ENCODE results near the gene GSC2. TPM values are rescaled to one million over a fixed set of nuclear protein-coding genes. Genes with fewer than 3 reads are reported as not detected.

Gene GSC2
- total RNA-seq, 1 donor, result not detected

GRCh38 chr22:19134176-19134831, 15.8 kb downstream of the GSC2 start:
- H3K4me1 ChIP-seq (ENCODE audit: insufficient read depth, low read length), result no peaks in the 10 kb centered on the region
- no peaks in the 10 kb centered on the region for H3K9me3 ChIP-seq (ENCODE audit: low read depth, low read length)
- no peak overlapping the region for H3K4me3 ChIP-seq (ENCODE audit: low read length)
- no peaks in the 10 kb centered on the region for H3K27me3 ChIP-seq (ENCODE audit: insufficient read depth, low read length)

GRCh38 chr22:19133561-19133960, 16.5 kb downstream of the GSC2 start:
- Histone ChIP-seq H3K27me3 (ENCODE audit: insufficient read depth, low read length) (no peaks in the 10 kb centered on the region), H3K4me1 (ENCODE audit: insufficient read depth, low read length) (no peaks in the 10 kb centered on the region), H3K9me3 (ENCODE audit: low read depth, low read length) (no peaks in the 10 kb centered on the region), H3K4me3 (ENCODE audit: low read length) (no peak overlapping the region)

- no peaks in the 10 kb centered on the region for H3K27me3 ChIP-seq (ENCODE audit: insufficient read depth, low read length)
Measured at GRCh38 chr22:19132693-19133400, 17.2 kb downstream of the GSC2 start.

GRCh38 chr22:19132153-19132552, 17.9 kb downstream of the GSC2 start:
- H3K27me3 ChIP-seq (ENCODE audit: insufficient read depth, low read length), result no peaks in the 10 kb centered on the region
- no peaks in the 10 kb centered on the region for H3K9me3 ChIP-seq (ENCODE audit: low read depth, low read length)
- H3K4me1 ChIP-seq (ENCODE audit: insufficient read depth, low read length), result no peaks in the 10 kb centered on the region
- H3K4me3 ChIP-seq (ENCODE audit: low read length), result no peak overlapping the region

More at GRCh38 chr22:19132693-19133400, 17.2 kb downstream of the GSC2 start:
- Histone ChIP-seq H3K9me3 (ENCODE audit: low read depth, low read length) (no peaks in the 10 kb centered on the region), H3K4me1 (ENCODE audit: insufficient read depth, low read length) (no peaks in the 10 kb centered on the region), H3K4me3 (ENCODE audit: low read length) (no peak overlapping the region)

- Histone ChIP-seq H3K27me3 (ENCODE audit: insufficient read depth, low read length) (no peaks in the 10 kb centered on the region), H3K4me3 (ENCODE audit: low read length) (no peak overlapping the region), H3K9me3 (ENCODE audit: low read depth, low read length) (no peaks in the 10 kb centered on the region), H3K4me1 (ENCODE audit: insufficient read depth, low read length) (no peaks in the 10 kb centered on the region)
Measured at GRCh38 chr22:19131685-19132015, 18.4 kb downstream of the GSC2 start.

- no peaks in the 10 kb centered on the region for H3K4me1 ChIP-seq (ENCODE audit: insufficient read depth, low read length)
- H3K4me3 ChIP-seq (ENCODE audit: low read length), result no peak within 1 kb of the TSS
- H3K27me3 ChIP-seq (ENCODE audit: insufficient read depth, low read length), result no peaks in the 10 kb centered on the region
- no peaks in the 10 kb centered on the region for H3K9me3 ChIP-seq (ENCODE audit: low read depth, low read length)
Measured at GRCh38 chr22:19130959-19131684, 19.0 kb downstream of the GSC2 start, which contains the start of gene TSSK2. Gene TSSK2, plus strand, starts transcription at chr22:19131308. Its CDS starts 92 bp downstream, at chr22:19131400.

- Histone ChIP-seq H3K4me1 (ENCODE audit: insufficient read depth, low read length) (no peaks in the 10 kb centered on the region), H3K4me3 (ENCODE audit: low read length) (no peak overlapping the region), H3K9me3 (ENCODE audit: low read depth, low read length) (no peaks in the 10 kb centered on the region), H3K27me3 (ENCODE audit: insufficient read depth, low read length) (no peaks in the 10 kb centered on the region)
Measured at GRCh38 chr22:19129871-19130270, 20.2 kb downstream of the GSC2 start.

- H3K4me3 ChIP-seq (ENCODE audit: low read length), result no peak overlapping the region
- no peaks in the 10 kb centered on the region for H3K27me3 ChIP-seq (ENCODE audit: insufficient read depth, low read length)
- no peaks in the 10 kb centered on the region for H3K4me1 ChIP-seq (ENCODE audit: insufficient read depth, low read length)
- H3K9me3 ChIP-seq (ENCODE audit: low read depth, low read length), result no peaks in the 10 kb centered on the region
Measured at GRCh38 chr22:19128946-19129727, 21.0 kb downstream of the GSC2 start.

GRCh38 chr22:19128009-19128401, 22.1 kb downstream of the GSC2 start:
- no peak overlapping the region for H3K4me3 ChIP-seq (ENCODE audit: low read length)
- no peaks in the 10 kb centered on the region for H3K9me3 ChIP-seq (ENCODE audit: low read depth, low read length)
- H3K4me1 ChIP-seq (ENCODE audit: insufficient read depth, low read length), result peaks cover under 1% of the 10 kb centered on the region
- no peaks in the 10 kb centered on the region for H3K27me3 ChIP-seq (ENCODE audit: insufficient read depth, low read length)

- Histone ChIP-seq H3K4me3 (ENCODE audit: low read length) (no peak overlapping the region), H3K9me3 (ENCODE audit: low read depth, low read length) (no peaks in the 10 kb centered on the region), H3K4me1 (ENCODE audit: insufficient read depth, low read length) (peaks cover 4% of the 10 kb centered on the region), H3K27me3 (ENCODE audit: insufficient read depth, low read length) (no peaks in the 10 kb centered on the region)
Measured at GRCh38 chr22:19127329-19128008, 22.6 kb downstream of the GSC2 start.

GRCh38 chr22:19126309-19127273, 23.5 kb downstream of the GSC2 start:
- Histone ChIP-seq H3K9me3 (ENCODE audit: low read depth, low read length) (no peaks in the 10 kb centered on the region), H3K4me1 (ENCODE audit: insufficient read depth, low read length) (peaks cover 4% of the 10 kb centered on the region), H3K27me3 (ENCODE audit: insufficient read depth, low read length) (no peaks in the 10 kb centered on the region), H3K4me3 (ENCODE audit: low read length) (no peak overlapping the region)

GRCh38 chr22:19125474-19126308, 24.4 kb downstream of the GSC2 start:
- Histone ChIP-seq H3K27me3 (ENCODE audit: insufficient read depth, low read length) (no peaks in the 10 kb centered on the region), H3K4me1 (ENCODE audit: insufficient read depth, low read length) (peaks cover 13% of the 10 kb centered on the region), H3K9me3 (ENCODE audit: low read depth, low read length) (no peaks in the 10 kb centered on the region), H3K4me3 (ENCODE audit: low read length) (no peak overlapping the region)

GRCh38 chr22:19125011-19125410, 25.1 kb downstream of the GSC2 start:
- Histone ChIP-seq H3K4me1 (ENCODE audit: insufficient read depth, low read length) (peaks cover 20% of the 10 kb centered on the region), H3K4me3 (ENCODE audit: low read length) (no peak overlapping the region), H3K9me3 (ENCODE audit: low read depth, low read length) (no peaks in the 10 kb centered on the region), H3K27me3 (ENCODE audit: insufficient read depth, low read length) (no peaks in the 10 kb centered on the region)

Data from mononuclear cell (primary cell).